ENCODE results near the gene CAPN3. TPM values are rescaled to one million over a fixed set of nuclear protein-coding genes. Genes with fewer than 3 reads are reported as not detected.

Gene CAPN3
- total RNA-seq, 1 donor from 2014 or later = not detected

DNA sequence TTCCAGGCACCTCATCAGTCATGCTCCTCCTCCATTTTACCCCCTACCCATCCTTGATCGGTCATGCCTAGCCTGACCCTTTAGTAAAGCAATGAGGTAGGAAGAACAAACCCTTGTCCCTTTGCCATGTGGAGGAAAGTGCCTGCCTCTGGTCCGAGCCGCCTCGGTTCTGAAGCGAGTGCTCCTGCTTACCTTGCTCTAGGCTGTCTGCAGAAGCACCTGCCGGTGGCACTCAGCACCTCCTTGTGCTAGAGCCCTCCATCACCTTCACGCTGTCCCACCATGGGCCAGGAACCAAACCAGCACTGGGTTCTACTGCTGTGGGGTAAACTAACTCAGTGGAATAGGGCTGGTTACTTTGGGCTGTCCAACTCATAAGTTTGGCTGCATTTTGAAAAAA, 52.6 kb downstream of the CAPN3 start:
- Histone ChIP-seq H3K36me3 (no peaks in the 10 kb centered on the region), H4K20me1 (ENCODE audit: low read depth) (no peaks in the 10 kb centered on the region), H3K9ac (no peak overlapping the region), H3K4me3 (no peak overlapping the region), H3K27ac (no peak overlapping the region), H2AFZ (replicated peaks) (no peak overlapping the region), H3K4me1 (no peaks in the 10 kb centered on the region), H3K79me2 (ENCODE audit: low read depth) (no peaks in the 10 kb centered on the region), H3K27me3 (no peaks in the 10 kb centered on the region), H3K9me3 (ENCODE audit: low read depth) (no peaks in the 10 kb centered on the region), H3F3A (ENCODE audit: low read depth) (no peaks in the 10 kb centered on the region), H3K4me2 (no peak overlapping the region)
- TF ChIP-seq EZH2 (IDR thresholded peaks at IDR 0.05) (no peak), EZH2phosphoT487 (IDR thresholded peaks at IDR 0.05) (no peak)
- TF ChIP-seq, protein P1, sequence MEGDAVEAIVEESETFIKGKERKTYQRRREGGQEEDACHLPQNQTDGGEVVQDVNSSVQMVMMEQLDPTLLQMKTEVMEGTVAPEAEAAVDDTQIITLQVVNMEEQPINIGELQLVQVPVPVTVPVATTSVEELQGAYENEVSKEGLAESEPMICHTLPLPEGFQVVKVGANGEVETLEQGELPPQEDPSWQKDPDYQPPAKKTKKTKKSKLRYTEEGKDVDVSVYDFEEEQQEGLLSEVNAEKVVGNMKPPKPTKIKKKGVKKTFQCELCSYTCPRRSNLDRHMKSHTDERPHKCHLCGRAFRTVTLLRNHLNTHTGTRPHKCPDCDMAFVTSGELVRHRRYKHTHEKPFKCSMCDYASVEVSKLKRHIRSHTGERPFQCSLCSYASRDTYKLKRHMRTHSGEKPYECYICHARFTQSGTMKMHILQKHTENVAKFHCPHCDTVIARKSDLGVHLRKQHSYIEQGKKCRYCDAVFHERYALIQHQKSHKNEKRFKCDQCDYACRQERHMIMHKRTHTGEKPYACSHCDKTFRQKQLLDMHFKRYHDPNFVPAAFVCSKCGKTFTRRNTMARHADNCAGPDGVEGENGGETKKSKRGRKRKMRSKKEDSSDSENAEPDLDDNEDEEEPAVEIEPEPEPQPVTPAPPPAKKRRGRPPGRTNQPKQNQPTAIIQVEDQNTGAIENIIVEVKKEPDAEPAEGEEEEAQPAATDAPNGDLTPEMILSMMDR (IDR thresholded peaks at IDR 0.05) = no peak
- no peak overlapping the region for H3K27ac Mint-ChIP-seq
- DNase-seq (ENCODE audit: low spot score) = no peak
- H3K4me3 Mint-ChIP-seq = no peak overlapping the region
- peaks cover 3% of the 10 kb centered on the region for H3K27me3 Mint-ChIP-seq (ENCODE audit: insufficient read depth, low read depth)
- H3K36me3 Mint-ChIP-seq = peaks cover 14% of the 10 kb centered on the region
- H3K4me1 Mint-ChIP-seq = no peaks in the 10 kb centered on the region
- H3K9me3 Mint-ChIP-seq = no peaks in the 10 kb centered on the region

DNA sequence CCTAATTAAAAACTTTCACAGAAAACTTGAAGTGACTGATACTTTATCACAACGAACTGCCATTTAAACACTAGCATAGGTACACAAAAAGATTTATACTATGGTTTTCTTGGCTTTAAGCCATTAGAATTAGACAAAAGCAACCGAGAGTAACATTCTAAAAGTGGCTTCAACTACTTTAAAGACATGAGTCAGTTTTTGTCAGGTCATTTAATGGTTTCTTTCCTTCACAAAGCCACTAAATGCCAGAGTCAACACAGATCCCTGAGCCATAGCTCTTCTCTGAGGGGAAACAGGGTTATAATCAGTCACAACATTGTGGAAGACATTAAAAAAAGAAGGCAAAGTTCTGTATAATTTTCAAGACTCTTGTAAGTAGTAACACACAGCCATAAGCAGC, 54.6 kb downstream of the CAPN3 start:
- Histone ChIP-seq H3K4me2 (no peak overlapping the region), H2AFZ (replicated peaks) (no peak overlapping the region), H3K27ac (no peak overlapping the region), H3K9me3 (ENCODE audit: low read depth) (no peaks in the 10 kb centered on the region), H3F3A (ENCODE audit: low read depth) (no peaks in the 10 kb centered on the region), H3K27me3 (no peaks in the 10 kb centered on the region), H3K4me3 (no peak overlapping the region), H3K36me3 (no peaks in the 10 kb centered on the region), H3K4me1 (no peaks in the 10 kb centered on the region), H4K20me1 (ENCODE audit: low read depth) (no peaks in the 10 kb centered on the region), H3K9ac (no peak overlapping the region), H3K79me2 (ENCODE audit: low read depth) (no peaks in the 10 kb centered on the region)
- Mint-ChIP-seq H3K4me3 (no peak overlapping the region), H3K36me3 (peaks cover 24% of the 10 kb centered on the region), H3K4me1 (no peaks in the 10 kb centered on the region), H3K9me3 (no peaks in the 10 kb centered on the region), H3K27me3 (ENCODE audit: insufficient read depth, low read depth) (peaks cover 3% of the 10 kb centered on the region), H3K27ac (no peak overlapping the region)
- no peak for DNase-seq (ENCODE audit: low spot score)
- no peak for TF ChIP-seq EZH2phosphoT487 (IDR thresholded peaks at IDR 0.05)
- no peak for TF ChIP-seq EZH2 (IDR thresholded peaks at IDR 0.05)
- TF ChIP-seq, protein P1 (IDR thresholded peaks at IDR 0.05) = no peak

- no peak for DNase-seq (ENCODE audit: low spot score)
- peaks cover 9% of the 10 kb centered on the region for H3K36me3 ChIP-seq
- H3K36me3 Mint-ChIP-seq = peaks cover 33% of the 10 kb centered on the region
Measured at GRCh38 chr15:42419369-42419768, 60.1 kb downstream of the CAPN3 start.

DNA sequence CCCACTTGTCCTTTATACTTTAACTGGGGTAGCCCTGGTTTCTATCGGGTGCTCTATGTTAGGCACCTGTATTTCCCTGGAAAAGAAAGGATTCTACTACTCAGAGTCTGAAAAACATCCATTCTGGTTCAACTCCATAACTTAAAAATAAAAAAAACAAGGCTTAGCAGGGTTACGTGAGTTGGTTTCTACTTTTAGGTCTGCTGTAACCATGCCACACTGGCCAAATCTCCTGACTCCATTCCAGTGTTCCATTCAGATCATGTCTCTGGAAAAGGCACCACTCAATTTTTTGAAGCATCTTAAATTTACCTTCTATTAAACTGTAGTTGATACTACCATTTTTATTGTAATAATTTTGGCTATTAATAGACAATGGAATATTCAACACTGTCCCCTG, 62.1 kb downstream of the CAPN3 start:
- Mint-ChIP-seq H3K27me3 (ENCODE audit: insufficient read depth, low read depth) (no peaks in the 10 kb centered on the region), H3K4me1 (no peaks in the 10 kb centered on the region), H3K36me3 (peaks cover 33% of the 10 kb centered on the region), H3K4me3 (no peak overlapping the region), H3K27ac (no peak overlapping the region), H3K9me3 (no peaks in the 10 kb centered on the region)
- no peak overlapping the region for H3K4me2 ChIP-seq
- H2AFZ ChIP-seq (replicated peaks) = no peak overlapping the region
- no peak overlapping the region for H3K4me3 ChIP-seq
- no peaks in the 10 kb centered on the region for H3K79me2 ChIP-seq (ENCODE audit: low read depth)
- DNase-seq (ENCODE audit: low spot score) = no peak
- H3K27ac ChIP-seq = no peak overlapping the region
- no peaks in the 10 kb centered on the region for H3K27me3 ChIP-seq
- no peaks in the 10 kb centered on the region for H3F3A ChIP-seq (ENCODE audit: low read depth)
- no peaks in the 10 kb centered on the region for H4K20me1 ChIP-seq (ENCODE audit: low read depth)
- peaks cover 9% of the 10 kb centered on the region for H3K36me3 ChIP-seq
- no peaks in the 10 kb centered on the region for H3K9me3 ChIP-seq (ENCODE audit: low read depth)
- no peak overlapping the region for H3K9ac ChIP-seq
- TF ChIP-seq EZH2phosphoT487 (IDR thresholded peaks at IDR 0.05) (no peak), EZH2 (IDR thresholded peaks at IDR 0.05) (no peak)
- H3K4me1 ChIP-seq = no peaks in the 10 kb centered on the region

More at GRCh38 chr15:42419369-42419768, 60.1 kb downstream of the CAPN3 start:
- H3K79me2 ChIP-seq (ENCODE audit: low read depth) = no peaks in the 10 kb centered on the region
- no peak overlapping the region for H3K9ac ChIP-seq
- no peaks in the 10 kb centered on the region for H3F3A ChIP-seq (ENCODE audit: low read depth)
- no peak overlapping the region for H3K4me3 ChIP-seq
- H4K20me1 ChIP-seq (ENCODE audit: low read depth) = no peaks in the 10 kb centered on the region
- no peaks in the 10 kb centered on the region for H3K27me3 Mint-ChIP-seq (ENCODE audit: insufficient read depth, low read depth)
- no peaks in the 10 kb centered on the region for H3K4me1 ChIP-seq
- no peak for TF ChIP-seq EZH2 (IDR thresholded peaks at IDR 0.05)
- no peak overlapping the region for H3K27ac ChIP-seq
- H3K9me3 ChIP-seq (ENCODE audit: low read depth) = no peaks in the 10 kb centered on the region
- no peaks in the 10 kb centered on the region for H3K27me3 ChIP-seq
- H3K27ac Mint-ChIP-seq = no peak overlapping the region
- H3K9me3 Mint-ChIP-seq = no peaks in the 10 kb centered on the region
- H3K4me3 Mint-ChIP-seq = no peak overlapping the region
- no peaks in the 10 kb centered on the region for H3K4me1 Mint-ChIP-seq
- no peak overlapping the region for H2AFZ ChIP-seq (replicated peaks)
- no peak overlapping the region for H3K4me2 ChIP-seq
